ENCODE measurements around the gene RAB20. TPM values are rescaled to one million over a fixed set of nuclear protein-coding genes. Genes with fewer than 3 reads are reported as not detected.
"Not testable (repeated sequence)": the region's sequence is repeated elsewhere in the genome, so short reads cannot be mapped to it uniquely, and the experiment has no call there.

Gene RAB20
- polyA plus RNA-seq, 3 donors: 6.6 to 9.2 (median 9.1) TPM

DNA sequence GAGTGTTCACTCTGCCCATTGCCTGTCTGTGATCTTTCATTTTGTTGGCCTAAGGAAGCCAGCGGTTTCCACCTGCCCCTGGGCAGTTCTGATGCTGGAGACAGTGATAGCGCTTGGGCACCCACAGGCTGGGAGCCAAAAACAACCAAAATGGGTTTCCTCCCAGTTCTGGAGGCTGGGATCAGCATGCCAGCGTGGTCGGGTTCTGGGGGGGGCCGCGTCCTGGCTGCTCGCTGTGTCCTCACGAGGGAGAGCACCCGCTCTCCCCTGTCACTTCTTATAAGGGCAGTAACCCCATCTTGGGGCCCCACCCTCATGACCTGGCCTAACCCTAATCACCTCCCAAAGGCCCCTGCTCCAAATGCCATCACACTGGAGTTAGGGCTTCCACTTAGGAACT is 67.9 kb downstream of the RAB20 start:
- DNase-seq: no peak

DNA sequence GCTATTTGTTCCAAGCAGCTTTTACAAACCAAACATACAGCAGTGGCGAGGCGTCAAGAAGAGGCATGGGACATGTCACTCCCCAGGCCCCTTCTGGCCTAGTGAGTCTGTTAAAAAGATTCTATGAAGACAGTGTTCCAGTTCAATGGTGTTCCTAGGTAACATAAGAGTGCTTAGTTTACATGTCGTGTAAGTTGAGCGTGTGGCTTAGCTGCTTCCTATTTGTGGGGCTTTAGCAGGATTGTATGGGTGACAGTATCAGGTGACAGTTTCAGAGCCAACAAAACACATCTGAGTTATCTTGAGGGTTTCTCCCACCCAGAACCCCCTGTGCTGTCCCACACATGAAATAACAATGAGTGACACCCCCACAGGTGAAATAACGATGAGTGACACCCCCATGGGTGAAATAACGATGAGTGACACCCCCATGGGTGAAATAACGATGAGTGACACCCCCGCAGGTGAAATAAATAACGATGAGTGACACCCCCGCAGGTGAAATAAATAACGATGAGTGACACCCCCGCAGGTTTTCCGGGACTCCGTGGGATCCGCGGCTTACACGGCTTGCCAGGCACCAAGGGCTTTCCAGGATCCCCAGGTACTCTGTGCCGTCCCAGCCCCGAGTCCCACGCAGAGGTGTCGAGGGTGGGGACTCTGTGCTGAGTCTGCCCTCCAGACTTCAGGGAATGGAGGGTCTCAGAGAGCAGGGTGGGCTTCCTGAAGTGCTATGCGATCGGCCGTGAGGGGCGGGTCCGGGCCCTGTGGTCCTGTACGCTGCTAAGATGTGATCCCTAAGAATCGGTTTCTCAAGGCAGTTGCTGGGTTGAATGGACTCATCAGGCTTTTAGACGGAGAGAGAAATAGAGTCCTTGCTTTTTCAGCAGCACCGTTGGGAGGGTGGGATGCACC is 68.6 kb downstream of the RAB20 start:
- DNase-seq: peak; percentile 44

DNA sequence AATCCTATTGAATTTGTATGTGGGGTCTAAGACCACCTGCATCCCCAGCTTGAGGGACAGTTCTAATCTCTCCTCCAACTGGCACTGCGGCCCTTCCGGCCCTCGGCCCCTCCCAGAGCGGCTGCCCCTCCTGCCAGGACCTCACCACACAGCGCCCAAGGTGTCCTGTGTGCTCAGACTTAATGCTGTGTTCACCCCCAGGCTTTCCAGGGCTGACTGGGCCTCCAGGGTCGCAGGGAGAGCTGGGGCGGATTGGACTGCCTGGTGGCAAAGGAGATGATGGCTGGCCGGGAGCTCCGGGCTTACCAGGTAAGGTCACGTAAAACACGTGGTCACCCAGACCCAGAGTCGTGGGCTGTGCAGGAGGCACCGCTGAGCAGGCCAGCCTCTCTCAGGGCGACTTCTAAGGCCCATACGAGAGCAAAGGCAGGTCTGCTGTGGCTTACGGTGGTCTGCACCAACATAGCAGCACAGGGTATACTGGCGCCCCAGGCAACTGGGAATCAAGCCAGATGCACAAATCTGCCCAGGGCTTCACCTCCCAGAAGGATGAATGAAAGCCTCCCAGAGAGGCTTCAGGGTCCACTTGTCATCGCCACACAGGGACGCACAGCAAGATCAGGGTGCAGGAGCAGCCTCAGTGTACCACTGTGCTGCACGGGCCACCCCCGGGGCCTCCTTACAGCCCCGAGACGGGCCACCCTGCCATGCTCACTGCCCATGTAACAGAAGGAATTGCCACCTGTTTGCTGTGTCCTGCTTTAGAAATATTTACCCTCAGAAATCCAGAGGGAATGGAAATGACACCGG is 69.4 kb downstream of the RAB20 start:
- no peak for DNase-seq

DNA sequence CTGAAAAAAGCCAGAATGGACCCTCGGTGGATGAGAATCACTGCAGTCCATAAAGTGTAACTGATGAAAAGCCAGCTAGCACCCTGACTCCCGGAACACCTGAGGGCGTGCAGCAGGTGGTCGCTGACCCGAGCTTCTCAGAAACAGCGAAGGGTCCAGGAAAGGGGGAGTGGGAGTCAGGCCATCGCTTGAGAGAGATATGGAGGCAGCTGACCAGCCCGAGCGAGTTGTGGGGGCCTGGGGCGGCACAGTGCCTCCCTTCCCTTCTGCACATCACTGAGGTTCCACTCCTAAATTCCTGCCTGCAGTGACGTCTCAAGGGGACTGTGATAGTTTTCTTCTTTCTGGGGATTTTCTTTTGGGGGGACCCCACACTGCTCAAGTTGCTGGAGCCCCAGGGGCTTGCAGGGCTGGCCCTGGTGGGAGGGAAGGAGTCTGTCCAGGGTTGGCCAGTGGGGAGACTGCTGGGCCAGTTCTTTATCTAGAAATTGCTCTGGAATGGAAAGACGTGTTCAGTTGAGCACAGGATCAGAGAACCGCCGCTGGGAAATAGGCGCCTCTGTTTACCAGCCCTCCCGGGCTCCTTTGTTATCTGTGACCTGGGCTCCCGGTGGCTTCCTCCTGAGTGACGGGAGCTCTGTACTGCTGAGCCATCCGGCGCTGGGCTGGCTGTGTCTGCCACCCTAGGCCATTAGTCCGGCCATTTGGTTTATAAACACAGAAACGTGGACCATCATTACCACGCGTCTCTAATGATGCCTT is 71.3 kb downstream of the RAB20 start:
- no peak for DNase-seq

DNA sequence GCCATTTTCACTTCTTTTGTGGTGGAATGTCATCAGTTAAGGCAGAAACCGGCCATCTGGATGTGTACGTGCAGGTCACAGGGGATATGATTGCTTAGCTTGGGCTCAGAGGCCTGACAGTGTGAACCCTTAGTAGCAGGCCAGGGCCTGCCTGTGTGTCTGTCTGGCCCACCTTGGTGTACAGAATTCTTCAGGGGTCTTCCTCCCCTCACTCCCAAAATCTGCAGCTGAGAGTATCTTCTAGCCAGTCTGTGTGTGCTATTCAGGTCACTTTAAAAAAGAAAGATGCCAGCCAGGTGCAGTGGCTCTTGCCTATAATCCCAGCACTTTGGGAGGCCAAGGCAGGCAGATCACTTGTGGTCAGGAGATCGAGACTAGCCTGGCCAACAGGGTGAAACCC is 74.6 kb downstream of the RAB20 start:
- not testable (repeated sequence) for DNase-seq

DNA sequence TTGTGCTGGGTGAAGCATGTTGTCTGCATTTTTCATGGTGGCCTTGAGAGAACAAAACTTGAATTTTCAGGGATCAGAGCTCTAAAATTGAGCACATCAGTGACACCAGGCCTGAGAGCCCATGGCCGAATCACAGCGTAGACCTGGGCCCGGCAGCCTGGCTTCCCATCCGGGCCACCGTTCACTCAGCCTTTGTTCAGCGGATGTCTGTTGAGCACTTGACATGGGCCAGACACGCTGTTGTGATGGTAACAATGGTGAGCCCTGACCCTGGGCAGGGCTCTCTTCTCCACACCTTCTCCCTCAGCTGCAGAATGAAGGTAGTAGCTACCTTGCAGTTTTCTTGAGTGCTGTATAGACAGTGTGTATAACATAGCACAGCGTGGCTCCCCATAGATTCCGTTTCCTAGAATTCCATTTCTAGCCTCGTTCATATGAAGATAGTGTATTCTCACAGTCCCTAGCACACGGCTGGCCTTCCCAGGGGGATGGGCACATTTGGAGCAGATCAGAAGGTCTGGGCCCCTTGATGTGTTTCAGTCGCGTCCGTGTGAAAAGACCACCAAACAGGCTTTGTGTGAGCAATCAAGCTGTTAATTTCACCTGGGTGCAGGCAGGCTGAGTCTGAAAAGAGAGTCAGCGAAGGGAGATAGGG is 75.3 kb downstream of the RAB20 start:
- no peak for DNase-seq

DNA sequence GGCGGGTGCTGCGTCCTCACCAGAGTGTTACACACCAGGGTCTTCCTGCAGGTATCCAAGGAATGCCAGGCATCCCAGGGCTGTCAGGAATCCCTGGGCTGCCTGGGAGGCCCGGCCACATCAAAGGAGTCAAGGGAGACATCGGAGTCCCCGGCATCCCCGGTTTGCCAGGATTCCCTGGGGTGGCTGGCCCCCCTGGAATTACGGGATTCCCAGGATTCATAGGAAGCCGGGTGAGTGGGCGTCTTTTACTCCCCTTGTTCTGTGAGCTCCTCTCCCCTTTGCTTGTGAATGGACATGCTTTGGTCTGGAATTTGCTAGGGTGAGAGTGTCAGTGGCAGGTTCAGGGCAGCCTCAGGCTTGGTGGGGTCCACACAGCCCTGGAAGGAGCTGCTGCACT is 75.9 kb downstream of the RAB20 start:
- no peak for DNase-seq

DNA sequence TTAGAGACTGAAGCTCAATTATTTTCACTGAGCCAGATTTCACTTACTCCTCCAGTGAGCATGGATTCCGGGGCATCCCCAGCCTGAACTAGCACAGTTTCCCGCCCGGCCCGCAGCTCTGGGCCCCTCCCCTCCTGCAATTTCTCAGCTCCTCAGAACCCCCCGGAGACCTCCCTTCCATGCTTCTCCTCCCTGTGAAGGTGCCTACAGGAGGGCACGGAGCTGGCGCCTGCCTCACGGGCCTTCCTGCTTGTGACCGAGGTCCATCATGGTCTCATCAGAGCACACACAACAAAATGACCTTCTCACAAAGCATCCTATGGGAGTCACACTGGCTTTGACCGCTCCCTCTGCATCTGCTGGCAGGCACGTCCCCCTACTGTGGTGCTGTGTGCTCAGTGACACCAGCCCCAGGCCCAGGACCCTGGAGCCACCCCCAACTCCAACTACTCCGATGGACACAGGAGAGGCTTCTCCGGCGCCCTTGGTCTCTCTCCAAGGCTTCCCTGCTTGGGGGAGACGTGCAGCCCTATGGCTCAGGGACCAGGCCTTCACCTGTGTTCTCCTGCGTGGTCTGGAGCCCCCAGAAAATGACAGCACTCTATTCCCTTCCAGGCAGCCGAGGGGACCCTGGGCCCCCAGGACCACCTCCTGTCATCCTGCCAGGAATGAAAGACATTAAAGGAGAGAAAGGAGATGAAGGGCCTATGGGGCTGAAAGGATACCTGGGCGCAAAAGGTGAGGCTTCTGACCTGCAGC is 77.1 kb downstream of the RAB20 start:
- no peak for DNase-seq

DNA sequence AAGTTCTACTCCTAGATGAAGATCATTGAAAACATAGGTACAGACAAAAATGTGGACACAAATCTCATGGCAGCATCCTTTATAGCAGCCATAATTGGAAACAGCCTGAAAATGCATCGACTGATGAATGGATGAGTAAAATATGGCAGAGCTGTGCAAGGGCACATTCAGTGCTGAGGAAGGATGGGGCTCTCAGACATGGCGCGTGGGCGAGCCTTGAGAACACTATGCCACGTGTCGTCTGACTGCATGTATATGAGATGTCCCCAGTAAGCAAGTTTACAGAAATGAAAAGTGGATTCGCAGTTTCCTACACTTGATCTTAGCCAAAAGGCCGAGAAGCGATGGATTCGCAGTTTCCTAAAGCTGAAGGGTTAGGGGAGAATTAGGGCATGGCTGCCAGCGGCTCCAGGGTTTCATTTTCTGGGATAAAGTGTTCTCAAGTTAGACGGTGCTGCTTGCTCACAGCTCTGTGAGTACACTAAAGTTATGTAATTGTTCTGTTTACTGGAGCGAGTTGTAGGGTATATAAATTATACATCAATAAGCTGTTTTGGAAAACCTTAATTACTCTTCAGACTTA is 78.0 kb downstream of the RAB20 start:
- no peak for DNase-seq

DNA sequence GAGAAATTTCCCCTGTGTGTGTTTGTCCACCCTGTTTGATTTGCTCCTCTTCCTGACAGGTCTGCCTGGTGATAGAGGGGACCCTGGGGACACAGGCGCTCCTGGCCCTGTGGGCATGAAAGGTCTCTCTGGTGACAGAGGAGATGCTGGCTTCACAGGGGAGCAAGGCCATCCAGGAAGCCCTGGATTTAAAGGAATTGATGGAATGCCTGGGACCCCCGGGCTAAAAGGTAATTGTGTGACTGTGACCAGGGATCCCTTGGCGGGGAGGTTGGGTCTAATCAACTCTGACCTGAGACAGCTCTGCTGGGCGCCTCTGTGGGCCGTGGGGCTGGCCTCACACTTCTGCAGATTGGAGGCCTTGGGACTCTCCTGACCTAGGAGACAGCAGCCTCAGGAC is 81.4 kb downstream of the RAB20 start:
- DNase-seq: no peak

DNA sequence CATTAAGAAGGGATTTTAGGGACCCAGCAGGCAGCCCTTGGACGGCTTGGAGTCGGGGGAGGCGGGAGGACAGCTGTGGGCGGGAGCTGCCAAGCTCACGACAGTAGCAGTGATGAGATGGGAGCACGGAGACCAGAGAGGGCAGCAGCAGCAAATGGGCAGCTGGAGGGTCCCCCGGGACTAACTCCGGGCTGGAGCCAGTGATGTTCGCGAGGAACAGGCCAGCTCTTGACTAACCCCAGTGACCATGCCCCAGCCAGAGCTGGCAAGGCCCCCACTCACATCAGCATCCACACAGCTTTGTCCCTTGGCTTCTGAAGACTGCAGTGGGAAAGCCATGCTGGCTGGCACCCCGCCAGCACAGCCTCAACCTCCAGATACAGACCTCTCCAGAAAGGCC is 81.9 kb downstream of the RAB20 start:
- DNase-seq: no peak

DNA sequence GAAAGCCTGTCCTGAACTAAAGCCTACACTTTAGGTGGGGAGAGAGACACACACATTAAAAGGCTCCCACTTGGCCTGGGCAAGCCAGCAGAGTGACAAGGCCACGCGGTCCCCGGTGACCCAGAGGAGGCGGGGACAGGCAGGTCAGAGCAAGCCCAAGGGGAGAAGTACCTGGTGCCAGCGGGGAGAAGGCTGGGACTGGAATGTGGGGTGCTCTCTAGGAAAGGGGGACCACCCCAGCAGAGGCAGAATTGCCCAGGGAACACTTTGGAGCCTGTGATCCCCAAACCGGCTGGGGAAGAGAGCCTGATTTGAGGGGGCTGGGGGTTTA is 82.3 kb downstream of the RAB20 start:
- DNase-seq: no peak

DNA sequence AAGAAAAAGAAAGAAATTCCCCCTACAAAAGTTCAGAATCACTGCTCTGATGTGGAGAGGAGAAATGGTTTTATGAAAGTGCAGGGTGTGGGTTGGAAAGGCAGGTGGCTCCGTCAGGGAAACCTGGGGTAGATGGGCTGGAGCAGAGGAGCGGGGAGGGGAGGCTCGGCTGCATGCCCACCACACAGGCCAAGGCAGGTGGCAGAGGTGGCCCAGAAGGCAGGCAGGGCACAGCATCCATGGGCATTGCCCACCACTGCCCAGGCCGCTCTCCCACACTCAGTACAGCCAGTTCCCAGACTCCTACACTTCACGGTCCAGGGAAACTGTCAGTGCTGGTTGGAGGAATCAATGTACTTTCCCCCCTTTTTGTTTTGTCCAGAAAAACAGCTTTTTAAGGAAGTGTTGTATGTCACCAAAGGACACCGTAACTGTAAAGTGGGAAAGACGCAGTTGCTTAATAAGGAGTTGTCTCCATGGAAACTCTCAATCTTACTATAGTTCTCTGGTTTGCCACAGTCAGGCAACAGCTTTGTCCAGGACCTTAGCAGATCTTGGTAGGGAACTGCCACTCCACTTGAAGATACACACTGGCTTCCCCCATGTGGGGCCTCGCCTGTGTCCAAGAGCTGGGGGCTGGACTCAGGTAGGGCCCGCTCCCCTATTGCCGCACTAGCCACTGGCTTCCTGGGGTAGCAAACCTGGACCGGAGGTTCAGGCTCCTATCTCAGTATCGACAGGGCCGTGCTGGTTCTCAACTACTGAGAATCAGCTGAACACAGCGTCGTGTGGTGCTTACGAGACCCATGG is 82.9 kb downstream of the RAB20 start:
- no peak for DNase-seq

DNA sequence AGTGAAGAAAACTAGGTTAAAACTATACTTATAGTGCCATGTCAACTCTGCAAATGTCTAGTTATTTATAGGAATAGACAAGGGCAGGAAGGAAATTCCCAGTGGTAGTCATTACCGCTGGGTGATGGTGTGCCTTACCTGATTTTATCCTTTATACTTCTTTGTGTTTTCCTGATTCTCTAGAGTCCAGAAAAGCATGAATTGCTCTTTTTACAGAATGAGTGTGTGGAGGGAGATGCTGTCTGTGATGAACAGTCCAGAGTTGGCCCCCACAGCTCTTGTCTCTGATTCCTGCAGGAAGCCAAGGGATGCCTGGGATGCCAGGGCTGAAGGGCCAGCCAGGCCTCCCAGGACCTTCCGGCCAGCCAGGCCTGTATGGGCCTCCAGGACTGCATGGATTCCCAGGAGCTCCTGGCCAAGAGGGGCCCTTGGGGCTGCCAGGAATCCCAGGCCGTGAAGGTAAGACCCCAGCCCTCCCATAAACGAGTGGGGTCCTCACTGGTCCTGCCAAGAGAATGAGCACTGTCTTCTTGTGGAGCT is 83.7 kb downstream of the RAB20 start:
- DNase-seq: no peak

DNA sequence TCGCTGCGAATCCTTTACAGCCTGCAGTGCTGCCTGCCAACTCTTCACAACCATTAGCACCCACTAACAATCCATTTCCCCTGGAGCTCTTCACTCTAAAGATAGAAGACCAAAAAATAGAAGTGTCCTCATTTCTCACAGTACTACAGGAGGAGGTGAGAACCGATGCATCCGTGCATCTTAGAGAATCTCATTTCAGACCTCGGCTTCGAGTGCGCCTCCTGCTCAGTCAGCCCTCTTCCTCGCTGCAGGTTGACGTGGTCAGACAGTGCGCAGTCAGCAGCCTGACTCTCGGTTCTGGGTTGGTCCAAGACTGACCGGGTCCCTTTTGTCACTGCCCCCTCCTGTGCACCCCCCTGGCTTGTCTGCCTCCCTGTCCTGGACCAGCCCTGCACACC is 85.3 kb downstream of the RAB20 start:
- no peak for DNase-seq

DNA sequence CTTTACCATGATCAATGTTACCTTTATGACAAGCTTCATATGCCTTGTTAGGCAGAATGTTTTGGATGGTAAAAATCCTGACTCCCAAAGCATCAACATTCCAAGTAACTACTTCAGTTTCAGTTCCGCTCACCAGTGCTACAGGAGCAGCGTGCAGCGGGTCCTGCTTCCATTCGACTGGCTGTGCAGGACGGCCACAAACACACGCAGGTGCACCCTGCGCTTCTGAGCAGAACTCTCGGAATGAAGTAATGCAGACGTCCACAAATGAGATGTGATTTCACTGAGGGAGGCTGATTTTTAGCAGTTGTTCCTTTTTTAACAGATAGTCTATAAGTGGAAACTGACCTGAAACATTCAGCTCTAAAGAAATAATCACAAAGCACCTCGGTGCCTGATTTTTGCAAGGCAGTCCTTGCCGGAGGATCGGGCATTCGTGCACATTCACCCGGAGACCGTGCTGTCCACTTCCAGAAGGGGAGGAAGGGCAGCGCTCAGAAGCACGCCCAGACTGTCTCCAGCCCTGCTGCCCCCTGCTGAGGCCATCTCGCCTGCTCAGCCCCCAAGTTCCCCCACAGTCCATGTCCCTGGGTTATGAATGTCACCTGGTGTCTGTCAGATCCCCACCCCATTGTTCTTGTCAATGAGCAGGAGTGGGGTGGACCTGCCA is 85.8 kb downstream of the RAB20 start:
- no peak for DNase-seq

DNA sequence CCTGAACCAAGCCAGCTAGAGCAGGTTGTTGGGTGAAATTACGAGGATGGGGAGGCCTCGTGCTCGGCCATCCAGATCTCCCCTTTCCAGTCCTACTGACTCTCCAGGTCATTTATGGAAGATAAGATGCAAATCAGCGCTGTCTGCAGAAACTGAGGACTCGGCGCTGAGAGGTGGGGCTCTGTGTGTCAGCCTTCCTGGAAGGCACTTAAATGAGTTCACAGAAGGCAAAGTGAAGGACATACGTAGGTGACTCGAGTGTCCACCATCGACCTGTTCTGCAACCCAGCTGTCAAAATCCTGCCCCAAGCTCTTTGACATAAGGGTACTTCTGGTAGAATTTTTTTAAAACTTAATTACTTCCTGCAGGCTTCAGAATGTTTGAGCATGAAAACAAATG is 86.4 kb downstream of the RAB20 start:
- DNase-seq: no peak

DNA sequence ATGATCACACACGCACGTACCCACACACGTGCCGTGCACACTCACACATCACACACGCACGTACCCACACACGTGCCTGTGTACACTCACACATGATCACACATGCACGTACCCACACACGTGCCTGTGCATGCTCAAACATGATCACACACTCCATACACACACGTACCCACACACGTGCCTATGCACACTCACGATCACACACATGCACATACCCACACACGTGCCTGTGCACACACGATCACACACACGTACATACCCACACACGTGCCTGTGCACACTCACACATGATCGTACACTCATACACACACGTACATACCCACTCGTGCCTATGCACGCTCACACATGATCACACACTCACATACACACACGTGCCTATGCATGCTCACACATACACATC is 86.8 kb downstream of the RAB20 start:
- no peak for DNase-seq

All from renal pelvis (tissue), 4 donors.